Gastroesophageal sphincter (tissue), 3 donors: ENCODE measurements around the gene PPP1R1A.

Experiments used
- CTCF ChIP-seq, 4 experiments: fragments of 200-600 bp in 2 of 4; fragments of 450-650 bp in 2 of 4; sonication (generic) in 1 of 4; IDR thresholded peaks; one replicate each; pipeline ENCODE4 v1.5.1; 2017 to 2019; ENCODE audit warnings: antibody characterized with exemption in 4 of 4, mild to moderate bottlenecking in 2 of 4, moderate library complexity in 2 of 4
- EP300 ChIP-seq: sonication (generic); formaldehyde crosslinking; IDR thresholded peaks from one replicate; pipeline ENCODE4 v1.6.1; 2017; ENCODE audit warnings: antibody characterized with exemption, mild to moderate bottlenecking
- POLR2A ChIP-seq, 2 donors: fragments of 450-650 bp; IDR thresholded peaks; one replicate each; pipeline ENCODE4 v1.6.1; 2017; ENCODE audit warnings: antibody characterized with exemption in 2 of 2, mild to moderate bottlenecking in 2 of 2, moderate library complexity in 1 of 2
- POLR2AphosphoS5 ChIP-seq: sonication (generic); formaldehyde crosslinking; IDR thresholded peaks from one replicate; pipeline ENCODE4 v1.6.1; 2017; ENCODE audit warnings: antibody characterized with exemption

DNA sequence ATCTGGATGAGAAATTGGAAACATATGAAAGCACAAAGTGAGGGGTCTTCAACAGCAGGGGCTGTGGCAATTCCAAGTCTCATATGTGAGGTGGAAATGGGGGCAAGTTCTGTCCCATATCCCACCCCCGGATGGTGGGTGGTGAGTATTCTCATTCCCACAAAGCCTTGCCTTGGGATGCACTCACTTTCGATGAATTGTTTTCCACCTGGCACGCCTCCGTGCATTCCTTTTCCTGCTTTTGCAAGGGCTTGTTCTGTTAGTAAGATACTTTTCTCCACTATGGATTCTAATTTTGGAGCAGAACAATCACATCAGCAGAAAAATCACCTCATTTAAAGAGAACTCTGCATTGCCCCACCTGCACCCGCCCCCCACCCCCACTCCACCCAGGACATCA lies 43.1 kb upstream of the PPP1R1A start:
- TF ChIP-seq CTCF (IDR thresholded peaks at IDR 0.05) (no peak), POLR2A (IDR thresholded peaks at IDR 0.05) (no peak), POLR2AphosphoS5 (no peak), EP300 (no peak)
